ENCODE data around the gene ADGRE3. TPM values are rescaled to one million over a fixed set of nuclear protein-coding genes. Genes with fewer than 3 reads are reported as not detected.

Gene ADGRE3
- total RNA-seq, 1 experiment from 2014 or later, result not detected

GRCh38 chr19:14582894-14583340, 91.7 kb downstream of the ADGRE3 start, which contains the start of gene CLEC17A:
CLEC17A (plus strand) TSS chr19:14583084; CDS start chr19:14583161, 77 bp downstream.
- H3K27ac ChIP-seq (ENCODE audit: insufficient read length, low read depth, low read length), result no peak within 1 kb of the TSS
- no peak for DNase-seq
- no peak within 1 kb of the TSS for H2BK15ac ChIP-seq (ENCODE audit: low read depth, low read length)
- no peak for TF ChIP-seq CTCF (conservative IDR thresholded peaks at IDR 0.05)
- H3K4me1 Mint-ChIP-seq, result no peaks in the 10 kb centered on the region
- H3K79me2 ChIP-seq (ENCODE audit: insufficient read depth, low read length), result no peaks in the 10 kb centered on the region
- no peaks in the 10 kb centered on the region for H4K20me1 ChIP-seq (ENCODE audit: control insufficient read depth, insufficient read depth, insufficient read length)
- H3K23me2 ChIP-seq (ENCODE audit: insufficient read length, low read depth, low read length, poor library complexity, severe bottlenecking), result no peaks in the 10 kb centered on the region
- H2BK5ac ChIP-seq (ENCODE audit: insufficient read length, low read length), result no peak within 1 kb of the TSS
- no CpG with 5 or more reads among the region's 6 CpGs for WGBS (ENCODE audit: extremely low coverage, insufficient read length, low lambda C conversion rate)
- H3K9ac ChIP-seq (ENCODE audit: extremely low read depth, insufficient read length, low read length), result no peak within 1 kb of the TSS
- H3K18ac ChIP-seq (ENCODE audit: insufficient read length, low read depth, low read length), result no peak within 1 kb of the TSS
- H2BK12ac ChIP-seq (ENCODE audit: insufficient read length, low read depth, low read length), result no peak within 1 kb of the TSS
- H2BK20ac ChIP-seq (ENCODE audit: low read depth, low read length, poor library complexity, severe bottlenecking), result no peak within 1 kb of the TSS
- no peak within 1 kb of the TSS for H2AK5ac ChIP-seq (ENCODE audit: insufficient read length, low read length)
- peaks cover under 1% of the 10 kb centered on the region for H3K27me3 Mint-ChIP-seq (ENCODE audit: low read depth)
- H3K27me3 ChIP-seq (ENCODE audit: insufficient read depth, low read length), result no peaks in the 10 kb centered on the region
- no peak within 1 kb of the TSS for H4K5ac ChIP-seq (ENCODE audit: insufficient read length, low read depth, low read length)
- no peak within 1 kb of the TSS for H3K56ac ChIP-seq (ENCODE audit: insufficient read length, low read depth, low read length)
- no peak within 1 kb of the TSS for H3T11ph ChIP-seq (ENCODE audit: low read length)
- no peak within 1 kb of the TSS for H3K23ac ChIP-seq (ENCODE audit: insufficient read length, low read depth, low read length)
- H3K4me2 ChIP-seq (ENCODE audit: insufficient read depth, insufficient read length, low read length), result no peak within 1 kb of the TSS
- H3K79me1 ChIP-seq (ENCODE audit: insufficient read depth, low read depth, low read length, poor library complexity, severe bottlenecking), result no peaks in the 10 kb centered on the region
- no peak within 1 kb of the TSS for H4K91ac ChIP-seq (ENCODE audit: insufficient read length, low read depth, low read length)
- H4K8ac ChIP-seq (replicated peaks; ENCODE audit: insufficient read length, low read depth, low read length), result no peak within 1 kb of the TSS
- H3K4me3 Mint-ChIP-seq, result no peak within 1 kb of the TSS; a peak in 1 of 5 replicates
- H3K14ac ChIP-seq (ENCODE audit: insufficient read depth, low read length), result no peak within 1 kb of the TSS
- no peak within 1 kb of the TSS for H3K4ac ChIP-seq (ENCODE audit: low read depth, low read length)
- H3K4me1 ChIP-seq (ENCODE audit: insufficient read depth, low read length), result no peaks in the 10 kb centered on the region
- no peak within 1 kb of the TSS for H2BK120ac ChIP-seq (ENCODE audit: low read depth, low read length, poor library complexity, severe bottlenecking)
- H3K36me3 Mint-ChIP-seq (ENCODE audit: insufficient read depth in 1 of 3, low read depth in 3 of 3), result no peaks in the 10 kb centered on the region
- no peak within 1 kb of the TSS; a peak in 1 of 7 replicates for H3K27ac Mint-ChIP-seq
- H2AFZ ChIP-seq (ENCODE audit: low read length), result no peak within 1 kb of the TSS
- H3K9me3 ChIP-seq (ENCODE audit: control insufficient read depth, low read depth, low read length), result no peaks in the 10 kb centered on the region
- peaks cover 0 to 55% of the 10 kb centered on the region in 2 experiments; a peak in 3 of 5 replicates for H3K9me3 Mint-ChIP-seq

Data from H9 (cell line).